H1 (cell line): ENCODE measurements around the gene PMEPA1. TPM values are rescaled to one million over a fixed set of nuclear protein-coding genes. Genes with fewer than 3 reads are reported as not detected.

Experiments
- CTCF ChIA-PET: fragments of 300-600 bp; sonication (Branson Sonifier 250); formaldehyde crosslinking; loops from one replicate; lab custom pipeline; 2021; ENCODE audit not compliant: partially characterized antibody; lab: Charles Lee
- POLR2A ChIA-PET: fragments of 300-600 bp; sonication (Branson Sonifier 250); formaldehyde crosslinking; loops from one replicate; lab custom pipeline; 2021; ENCODE audit warnings: inconsistent platforms; ENCODE audit not compliant: partially characterized antibody; lab: Charles Lee
- DNase-seq, 2 experiments: peaks; one replicate each; pipeline versions ENCODE4 v3.0.0 to v3.0.0-alpha.2; 2010 to 2022; ENCODE audit warnings: low spot score in 2 of 2, low read depth in 1 of 2, mixed read lengths in 1 of 2
- FAIRE-seq: peaks from 2 replicates; lab custom pipeline; 2011; peaks lifted over from hg19 to GRCh38; lab: Jason Lieb, UNC
- H2AFZ ChIP-seq: 2 replicates; pipeline ENCODE4 v1.8.1; 2012; ENCODE audit warnings: low read length, inconsistent platforms
- H2AK5ac ChIP-seq: 2 replicates; pipeline ENCODE4 v1.6.1; 2013; ENCODE audit warnings: low read depth, low read length
- H2BK120ac ChIP-seq: replicated peaks from 2 replicates; pipeline ENCODE3; 2013; ENCODE audit warnings: low read depth, low read length, inconsistent platforms
- H2BK12ac ChIP-seq: 2 replicates; pipeline ENCODE4 v1.6.1; 2013; ENCODE audit warnings: low read depth, low read length
- H2BK15ac ChIP-seq: 2 replicates; pipeline ENCODE4 v1.6.1; 2013; ENCODE audit warnings: low read length
- H2BK20ac ChIP-seq: 2 replicates; pipeline ENCODE4 v1.6.1; 2013; ENCODE audit warnings: low read length
- H2BK5ac ChIP-seq: 2 replicates; pipeline ENCODE4 v1.6.1; 2013; ENCODE audit warnings: low read depth, low read length
- H3K14ac ChIP-seq: 2 replicates; pipeline ENCODE4 v1.6.1; 2013; ENCODE audit warnings: inconsistent platforms; ENCODE audit not compliant: insufficient read length
- H3K18ac ChIP-seq: 2 replicates; pipeline ENCODE4 v1.6.1; 2013; ENCODE audit warnings: low read length; ENCODE audit errors: extremely low read depth
- H3K23ac ChIP-seq: 2 replicates; pipeline ENCODE4 v1.6.1; 2013; ENCODE audit warnings: inconsistent platforms; ENCODE audit not compliant: insufficient read length
- H3K23me2 ChIP-seq: 2 replicates; pipeline ENCODE4 v1.6.1; 2013; ENCODE audit warnings: low read depth, low read length
- H3K27ac ChIP-seq: 2 replicates; pipeline ENCODE4 v1.6.1; 2011; ENCODE audit warnings: low read depth, low read length, inconsistent platforms
- H3K27me3 ChIP-seq, 4 experiments: replicated peaks in 1 of 4; 1 replicate in 1 of 4; 2 replicates in 3 of 4; pipeline versions ENCODE4 v1.6.1 to v1.8.1; 2011 to 2013; ENCODE audit warnings: low read length in 3 of 4, mild to moderate bottlenecking in 3 of 4, inconsistent platforms in 2 of 4, mixed read lengths in 2 of 4, moderate library complexity in 1 of 4; ENCODE audit not compliant: control insufficient read depth in 3 of 4, insufficient read depth in 3 of 4; ENCODE audit errors: extremely low read depth in 1 of 4
- H3K36me3 ChIP-seq, 4 experiments: 2 replicates each; pipeline versions ENCODE4 v1.6.1 to v1.8.1; 2011 to 2013; ENCODE audit warnings: mild to moderate bottlenecking in 4 of 4, low read length in 3 of 4, moderate library complexity in 2 of 4, control low read depth in 1 of 4, inconsistent platforms in 1 of 4; ENCODE audit not compliant: insufficient read depth in 4 of 4, control insufficient read depth in 2 of 4
- H3K4ac ChIP-seq: replicated peaks from 2 replicates; pipeline ENCODE3; 2013; ENCODE audit warnings: low read length, low read depth, mixed read lengths, inconsistent platforms; ENCODE audit not compliant: insufficient read length
- H3K4me1 ChIP-seq, 4 experiments: replicated peaks in 1 of 4; 1 replicate in 1 of 4; 2 replicates in 3 of 4; pipeline versions ENCODE4 v1.6.1 to v1.8.1; 2011 to 2013; ENCODE audit warnings: low read length in 3 of 4, inconsistent platforms in 2 of 4, mixed read lengths in 1 of 4; ENCODE audit not compliant: insufficient read depth in 4 of 4, control insufficient read depth in 3 of 4
- H3K4me2 ChIP-seq, 2 experiments: 2 replicates each; pipeline versions ENCODE4 v1.6.1 to v1.8.1; 2011 to 2013; ENCODE audit warnings: low read depth in 2 of 2, low read length in 2 of 2, control low read depth in 1 of 2, inconsistent platforms in 1 of 2, mild to moderate bottlenecking in 1 of 2; ENCODE audit not compliant: insufficient read depth in 1 of 2
- H3K4me3 ChIP-seq, 4 experiments: fragments of 200-600, 300-600 bp in 1 of 4; sonication (generic), shearing (Covaris generic), sonication (Bioruptor Twin) in 1 of 4; 2 replicates each; pipeline versions ENCODE4 v1.5.1 to v1.8.1; 2011 to 2016; ENCODE audit warnings: low read length in 4 of 4, low read depth in 3 of 4, control low read depth in 2 of 4, inconsistent platforms in 2 of 4, mild to moderate bottlenecking in 2 of 4, mixed read lengths in 1 of 4, moderate library complexity in 1 of 4; ENCODE audit not compliant: insufficient read depth in 2 of 4; ENCODE audit errors: extremely low read depth in 1 of 4
- H3K56ac ChIP-seq: replicated peaks from 2 replicates; pipeline ENCODE3; 2013; ENCODE audit warnings: low read depth, mild to moderate bottlenecking, mixed read lengths, low read length, inconsistent platforms; ENCODE audit not compliant: insufficient read length
- H3K79me1 ChIP-seq: 2 replicates; pipeline ENCODE4 v1.6.1; 2013; ENCODE audit warnings: low read depth, low read length, control low read depth
- H3K79me2 ChIP-seq, 2 experiments: 2 replicates each; pipeline versions ENCODE4 v1.6.1 to v1.8.1; 2012 to 2013; ENCODE audit warnings: low read length in 2 of 2, mild to moderate bottlenecking in 2 of 2, inconsistent platforms in 1 of 2; ENCODE audit not compliant: insufficient read depth in 2 of 2, control insufficient read depth in 1 of 2
- H3K9ac ChIP-seq, 4 experiments: replicated peaks in 1 of 4; 1 replicate in 1 of 4; 2 replicates in 3 of 4; pipeline versions ENCODE4 v1.6.1 to v1.8.1; 2011 to 2013; ENCODE audit warnings: low read depth in 3 of 4, low read length in 3 of 4, control low read depth in 2 of 4, mild to moderate bottlenecking in 2 of 4, moderate library complexity in 2 of 4, inconsistent platforms in 1 of 4; ENCODE audit errors: extremely low read depth in 1 of 4
- H3K9me3 ChIP-seq, 2 experiments: 2 replicates each; pipeline versions ENCODE4 v1.6.1 to v1.8.1; 2012 to 2013; ENCODE audit warnings: mild to moderate bottlenecking in 2 of 2, moderate library complexity in 2 of 2, control low read depth in 1 of 2, inconsistent platforms in 1 of 2, low read depth in 1 of 2, low read length in 1 of 2, mixed read lengths in 1 of 2; ENCODE audit not compliant: insufficient read depth in 2 of 2
- H4K20me1 ChIP-seq, 2 experiments: replicated peaks in 1 of 2; 2 replicates each; pipeline versions ENCODE3 to v1.8.1; 2011 to 2013; ENCODE audit warnings: inconsistent platforms in 2 of 2, low read length in 2 of 2, mild to moderate bottlenecking in 1 of 2; ENCODE audit not compliant: insufficient read depth in 2 of 2, control insufficient read depth in 1 of 2
- H4K5ac ChIP-seq: 2 replicates; pipeline ENCODE4 v1.6.1; 2013; ENCODE audit warnings: low read length, low read depth, mixed read lengths, inconsistent platforms; ENCODE audit not compliant: insufficient read length
- H4K8ac ChIP-seq: 2 replicates; pipeline ENCODE4 v1.8.0; 2013; ENCODE audit warnings: mild to moderate bottlenecking, moderate library complexity, low read length, inconsistent platforms; ENCODE audit not compliant: insufficient read depth; ENCODE audit errors: extremely low read depth
- H4K91ac ChIP-seq: replicated peaks from 2 replicates; pipeline ENCODE3; 2013; ENCODE audit warnings: low read length, mixed read lengths, inconsistent platforms; ENCODE audit not compliant: insufficient read length
- ASH2L ChIP-seq: fragments of 200-600, 300-600 bp; sonication (generic); IDR thresholded peaks from one replicate; pipeline ENCODE4 v1.7.1; 2017; ENCODE audit warnings: low read length
- BRCA1 ChIP-seq: IDR thresholded peaks from 2 replicates; pipeline ENCODE4 v1.6.1; 2012; ENCODE audit warnings: low read depth, low read length, improper control_type of control experiment
- CEBPB ChIP-seq: IDR thresholded peaks from 2 replicates; pipeline ENCODE4 v1.6.1; 2012; ENCODE audit warnings: low read depth, low read length
- CREB1 ChIP-seq: IDR thresholded peaks from 2 replicates; pipeline ENCODE4 v1.6.1; 2012; ENCODE audit warnings: inconsistent platforms
- FOSL1 ChIP-seq: IDR thresholded peaks from 2 replicates; pipeline ENCODE4 v1.6.1; 2011; ENCODE audit warnings: mild to moderate bottlenecking, low read depth, low read length, moderate library complexity; ENCODE audit not compliant: insufficient read depth
- JUN ChIP-seq: IDR thresholded peaks from 2 replicates; pipeline ENCODE4 v1.6.1; 2011; ENCODE audit warnings: low read depth, mild to moderate bottlenecking, improper control_type of control experiment, low read length
- NANOG ChIP-seq: IDR thresholded peaks from 2 replicates; pipeline ENCODE4 v1.6.1; 2011; ENCODE audit warnings: low read length, low read depth, mild to moderate bottlenecking, inconsistent platforms; ENCODE audit not compliant: insufficient read depth, poor library complexity, severe bottlenecking
- PHF8 ChIP-seq: fragments of 200-600 bp; sonication (generic); conservative IDR thresholded peaks from 2 replicates; pipeline ENCODE4 v1.7.1; 2012; ENCODE audit warnings: low read depth, mild to moderate bottlenecking, inconsistent platforms, low read length, moderate library complexity
- RAD21 ChIP-seq, 2 experiments: IDR thresholded peaks in 1 of 2; conservative IDR thresholded peaks in 1 of 2; 2 replicates each; pipeline ENCODE4 v1.6.1; 2011; ENCODE audit warnings: low read depth in 2 of 2, low read length in 2 of 2, improper control_type of control experiment in 1 of 2, inconsistent platforms in 1 of 2, mild to moderate bottlenecking in 1 of 2, moderate library complexity in 1 of 2
- RBBP5 ChIP-seq: IDR thresholded peaks from 2 replicates; pipeline ENCODE4 v1.7.1; 2012; ENCODE audit warnings: low read depth, mild to moderate bottlenecking, inconsistent platforms, low read length, moderate library complexity, borderline replicate concordance
- RXRA ChIP-seq: IDR thresholded peaks from 2 replicates; pipeline ENCODE4 v1.6.1; 2011; ENCODE audit warnings: low read depth, mild to moderate bottlenecking, low read length, moderate library complexity; ENCODE audit not compliant: insufficient read depth
- TCF12 ChIP-seq: IDR thresholded peaks from 2 replicates; pipeline ENCODE4 v1.6.1; 2011; ENCODE audit warnings: low read depth, mild to moderate bottlenecking, low read length
- WGBS, 2 experiments: shearing (Covaris generic) in 1 of 2; methylation state at CpG; one replicate each; pipeline versions ENCODE4 v1.1.6 to v1.1.7; 2013 to 2015; ENCODE audit warnings: low lambda C conversion rate in 2 of 2, mixed read lengths in 2 of 2, inconsistent platforms in 1 of 2, low coverage in 1 of 2, missing lambda C conversion rate in 1 of 2; ENCODE audit not compliant: insufficient replicate concordance in 2 of 2, insufficient coverage in 1 of 2, insufficient read length in 1 of 2; ENCODE audit errors: extremely low coverage in 1 of 2, missing lambda C conversion rate in 1 of 2; 5-methylcytosine and 5-hydroxymethylcytosine counted together
- polyA plus RNA-seq, 7 experiments: library from polyadenylated mRNA; depleted of rRNA in 3 of 7; stranded (reverse) in 5 of 7; unstranded in 2 of 7; fragments of >200 nt in 5 of 7; fragments of 200-250 nt in 2 of 7; gene quantifications; 1 replicate in 5 of 7; 2 replicates in 1 of 7; 4 replicates in 1 of 7; pipeline versions ENCODE4 v1.2.1 to v1.2.3, GENCODE V29; 2011 to 2013; ENCODE audit warnings: missing spikeins in 2 of 7, mixed read lengths in 2 of 7
- total RNA-seq: library from RNA; stranded (reverse); fragmentation: NEBNext Ultra II Directional; extraction: Animal tissue kit (Norgen Biotek cat#: 25700); gene quantifications from 2 replicates; pipeline ENCODE4 v1.2.1, GENCODE V29; 2021

Gene PMEPA1
- total and polyA plus RNA-seq, 2 of the 8 experiments (the other 6 are each of a cell fraction or from before 2014, with no cell fraction given): 12.7 to 20.5 TPM

DNA sequence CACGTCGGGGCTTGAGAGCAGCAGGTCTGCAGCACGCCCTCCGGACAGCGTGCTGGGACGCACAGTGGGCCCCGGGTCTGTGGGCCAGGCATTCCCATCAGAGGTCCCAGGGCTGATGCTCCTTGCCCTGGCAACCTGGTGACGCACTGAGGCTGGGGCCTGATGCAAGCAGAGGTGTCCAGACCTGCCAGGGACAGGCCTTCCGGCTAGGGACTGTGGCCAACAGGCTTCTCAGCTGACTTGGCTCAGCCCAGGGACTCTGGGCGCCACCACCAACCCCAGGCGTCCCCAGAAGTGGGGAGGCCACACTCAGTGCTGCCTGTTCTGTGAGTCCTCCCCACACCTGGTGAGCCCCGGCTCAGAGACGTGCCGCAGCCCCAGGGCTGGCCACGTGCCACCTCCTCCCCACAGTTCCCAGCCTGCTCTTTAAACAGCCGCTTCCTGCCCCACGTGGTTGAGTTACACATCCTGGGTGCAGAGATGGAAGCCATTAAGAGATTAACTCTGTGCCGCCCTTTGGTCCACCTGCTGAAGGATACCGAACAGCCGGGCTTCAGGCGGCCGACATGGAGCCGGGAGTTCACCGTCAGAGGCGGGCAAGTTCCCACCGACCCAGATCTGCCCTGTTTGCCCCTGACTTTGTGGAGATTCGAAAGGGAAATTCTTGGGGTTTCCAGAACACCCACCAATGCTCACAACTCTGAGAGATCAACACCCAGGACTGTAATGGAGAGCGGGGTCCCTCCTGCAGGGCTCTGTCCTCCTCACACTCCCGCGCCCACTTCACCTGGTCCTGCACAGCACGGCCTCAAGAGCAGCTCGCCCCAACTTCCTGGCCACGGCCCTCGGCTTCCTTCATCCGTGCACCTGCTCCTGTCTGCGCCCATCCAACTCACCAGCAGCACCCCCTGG is 52.0 kb downstream of the PMEPA1 start:
- Histone ChIP-seq H3K9me3 (no peaks in the 10 kb centered on the region), H3K4me1 (peaks cover 0 to 16% (median 2%) of the 10 kb centered on the region in 4 experiments; a peak in 4 of 7 replicates), H4K91ac (no peak overlapping the region), H4K8ac (no peak overlapping the region), H3K23me2 (peaks cover 8% of the 10 kb centered on the region; the same call in 1 of the 2 replicates), H2BK120ac (no peak overlapping the region), H2BK12ac (no peak overlapping the region), H2BK5ac (peak overlapping the region; percentile 9; the same call in 1 of the 2 replicates), H3K9ac (no peak overlapping the region), H2BK20ac (no peak overlapping the region), H2AFZ (no peak overlapping the region), H3K18ac (no peak overlapping the region), H3K4me3 (no peak overlapping the region), H2AK5ac (no peak overlapping the region), H3K36me3 (peaks cover 0 to 5% (median 2%) of the 10 kb centered on the region in 4 experiments; a peak in 3 of 8 replicates), H3K27me3 (no peaks in the 10 kb centered on the region), H3K27ac (no peak overlapping the region), H2BK15ac (no peak overlapping the region), H3K79me1 (peaks cover 9% of the 10 kb centered on the region), H3K4ac (no peak overlapping the region), H4K20me1 (peaks cover 3 to 18% of the 10 kb centered on the region in 2 experiments), H4K5ac (no peak overlapping the region), H3K23ac (no peak overlapping the region), H3K4me2 (no peak overlapping the region), H3K79me2 (peaks cover 0 to 17% of the 10 kb centered on the region in 2 experiments; a peak in 3 of 4 replicates), H3K56ac (no peak overlapping the region), H3K14ac (no peak overlapping the region)
- FAIRE-seq (no peak), DNase-seq (peak in 1 of 2 experiments; percentile 39)
- 94% methylated on average over 35 of the region's 36 CpGs; no CpG with 5 or more reads in 1 of the 2 experiments for WGBS, 2 experiments
- ChIA-PET CTCF (no interaction called here), POLR2A (no interaction called here)
- TF ChIP-seq CREB1 (no peak), RXRA (no peak), PHF8 (no peak), TCF12 (no peak), JUN (no peak), ASH2L (no peak), BRCA1 (no peak), RAD21 (IDR thresholded peaks at IDR 0.05 in 1 of 2, conservative IDR thresholded peaks at IDR 0.05 in 1 of 2; ENCODE audit: low read depth in 2 of 2, low read length in 2 of 2) (no peak), NANOG (no peak), CEBPB (no peak), FOSL1 (no peak), RBBP5 (no peak)
